NCI-H2196 (cell line): Measurements from ENCODE around the gene PDIA4.
A peak's percentile ranks its signal among the peaks of the same experiment; 100 is the strongest.

ENCODE experiments used
- DNase-seq: peaks from one replicate; lab custom pipeline; 2025; ENCODE audit not compliant: unreplicated experiment; lab: John Stamatoyannopoulos, UW

The PDIA4 gene

GRCh38 chr7:148975896-148976295 is 52.4 kb downstream of the PDIA4 start:
- DNase-seq, result no peak

DNA sequence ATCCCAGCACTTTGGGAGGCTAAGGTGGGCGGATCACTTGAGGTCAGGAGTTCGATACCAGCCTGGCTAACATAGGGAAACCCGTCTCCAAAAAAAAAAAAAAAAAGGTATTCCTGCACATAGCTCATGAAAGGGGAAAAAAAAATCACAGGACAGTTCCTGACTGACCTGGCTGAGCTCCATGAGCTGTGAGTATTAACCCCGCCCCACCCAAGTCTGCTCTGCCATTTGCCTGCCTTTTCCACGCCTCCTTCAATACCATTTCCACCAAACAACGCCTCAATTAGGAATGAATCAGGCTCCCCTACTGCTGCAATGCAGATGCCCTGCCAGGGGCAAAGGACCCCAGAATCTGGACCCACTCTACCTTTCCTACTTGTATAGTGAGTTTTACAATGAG is 55.0 kb downstream of the PDIA4 start:
- DNase-seq, result no peak

DNA sequence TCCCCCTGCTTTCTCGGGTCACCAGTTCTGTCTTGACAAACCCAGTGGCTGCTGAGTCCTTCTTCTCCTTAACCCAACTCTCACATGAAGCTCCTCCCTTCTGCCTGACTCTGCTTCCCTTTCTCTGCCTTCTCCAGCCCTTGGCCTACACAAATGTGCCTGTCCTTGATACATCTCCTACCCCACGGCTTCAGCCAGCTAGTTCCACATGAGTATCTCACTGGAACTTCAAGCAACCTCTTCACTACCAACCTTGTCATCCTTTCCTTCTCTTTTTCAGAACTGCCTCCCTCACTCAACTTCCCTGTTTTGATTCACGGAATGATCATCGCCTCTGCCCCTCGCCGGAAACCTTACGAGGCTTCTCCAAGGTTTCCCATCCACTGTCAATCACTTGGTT is 55.9 kb downstream of the PDIA4 start:
- DNase-seq, result no peak

DNA sequence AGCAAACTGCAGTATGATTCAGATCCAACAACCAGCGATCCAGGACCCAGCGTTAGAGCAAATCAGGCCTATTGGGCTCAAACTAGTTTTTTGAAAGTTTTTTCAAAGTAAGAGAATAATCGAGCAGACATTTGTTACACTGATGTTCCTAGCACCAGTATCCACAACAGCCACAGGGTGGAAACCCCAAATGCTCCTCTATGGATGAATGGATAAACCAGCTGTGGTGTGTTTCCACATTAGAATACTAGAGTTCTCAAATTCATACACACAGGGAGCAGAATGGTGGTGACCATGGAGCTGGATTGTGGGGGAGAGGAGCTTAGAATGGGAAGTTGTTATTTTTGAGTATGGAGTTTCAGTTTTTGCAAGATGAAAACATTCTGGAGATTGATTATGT is 60.7 kb downstream of the PDIA4 start:
- DNase-seq, result no peak

GRCh38 chr7:148967032-148967372 is 61.3 kb downstream of the PDIA4 start:
- DNase-seq, result no peak

- no peak for DNase-seq
Observed at GRCh38 chr7:148964483-148965267, 63.6 kb downstream of the PDIA4 start.

DNA sequence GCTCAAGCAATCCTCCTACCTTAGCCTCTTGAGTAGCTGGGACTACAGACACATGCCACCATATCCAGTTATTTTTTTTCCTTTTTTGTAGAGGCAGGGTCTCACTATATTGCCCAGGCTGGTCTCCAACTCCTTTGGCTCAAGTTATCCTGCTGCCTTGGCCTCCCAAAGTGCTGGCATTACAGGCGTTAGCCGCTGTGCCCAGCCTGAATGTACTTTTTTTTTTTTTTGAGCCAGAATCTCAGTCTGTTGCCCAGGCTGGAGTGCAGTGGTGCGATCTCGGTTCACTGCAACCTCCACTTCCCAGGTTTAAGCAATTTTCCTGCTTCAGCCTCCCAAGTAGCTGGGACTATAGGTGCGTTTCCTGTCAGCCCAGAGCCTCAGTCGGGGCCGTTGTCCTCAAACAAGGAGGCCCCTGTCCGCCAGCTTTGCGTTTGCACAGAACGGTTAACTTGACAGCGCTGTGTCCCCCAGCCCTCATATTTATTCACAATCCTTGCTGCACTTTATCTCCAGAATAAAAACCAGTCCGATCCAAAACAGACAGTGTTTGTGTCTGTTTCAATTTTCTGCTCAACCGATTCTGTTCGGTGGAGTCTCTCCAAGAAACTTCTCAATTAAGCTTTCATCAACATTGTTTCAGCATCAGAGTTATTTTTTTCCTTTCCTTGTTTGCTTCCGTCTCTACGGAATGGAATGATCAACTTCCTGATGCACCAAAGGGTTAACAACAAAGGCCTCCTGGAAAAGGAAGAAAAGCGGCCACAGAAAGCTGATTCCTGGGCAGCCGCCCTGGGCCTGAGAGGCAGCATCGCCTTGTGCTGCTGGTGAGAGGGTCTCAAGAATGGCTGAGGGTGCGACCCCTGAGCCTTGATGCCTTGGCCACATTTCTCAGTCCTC is 64.5 kb downstream of the PDIA4 start:
- DNase-seq, result no peak

GRCh38 chr7:148962823-148963582 is 65.3 kb downstream of the PDIA4 start:
- peak; percentile 69 for DNase-seq

- DNase-seq, result no peak
Observed at GRCh38 chr7:148962440-148962822, 65.9 kb downstream of the PDIA4 start.

DNA sequence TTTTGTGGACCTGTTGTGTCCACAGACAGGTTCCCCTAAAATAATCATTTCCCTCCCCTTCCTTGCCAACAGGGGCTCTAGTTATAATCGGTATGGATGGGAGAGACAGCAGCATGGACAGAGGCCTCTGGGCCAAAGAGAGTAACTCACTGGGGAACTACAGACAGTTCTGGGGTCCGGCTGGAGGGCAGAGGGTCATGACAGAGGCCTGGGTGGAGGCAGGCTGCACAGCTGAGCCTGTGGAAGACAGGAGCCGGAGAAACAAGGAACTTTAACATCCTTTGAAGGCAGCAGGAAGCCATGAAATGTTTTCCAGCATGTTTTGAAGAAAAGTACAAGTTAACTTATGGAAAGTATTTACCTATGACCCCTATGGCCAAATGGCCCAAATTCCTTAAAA is 68.6 kb downstream of the PDIA4 start:
- DNase-seq, result no peak

DNA sequence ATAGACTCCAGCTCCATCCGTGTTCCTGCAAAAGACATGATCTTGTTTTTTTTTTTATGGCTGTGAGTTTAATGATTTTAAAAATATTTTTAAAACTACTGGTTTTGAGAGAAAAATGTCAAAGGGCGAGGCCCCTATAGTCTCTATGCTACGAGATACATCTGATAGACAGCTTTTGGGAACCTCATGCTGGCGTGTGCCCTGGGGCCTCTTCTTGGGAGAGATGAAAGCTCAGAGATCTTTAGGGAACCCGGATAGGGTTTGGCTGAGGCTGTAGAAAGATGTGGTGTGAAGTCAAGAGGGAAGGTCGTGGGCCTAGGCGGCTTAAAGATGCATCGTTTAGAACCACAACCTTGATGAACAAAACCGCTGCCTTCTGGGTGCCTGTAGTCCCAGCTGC is 70.2 kb downstream of the PDIA4 start:
- no peak for DNase-seq

GRCh38 chr7:148954766-148955165 is 73.5 kb downstream of the PDIA4 start:
- DNase-seq, result no peak

GRCh38 chr7:148953676-148954075 is 74.6 kb downstream of the PDIA4 start:
- no peak for DNase-seq
